OCI-LY7 (cell line): Measurements from ENCODE around the gene STUM. TPM values are rescaled to one million over a fixed set of nuclear protein-coding genes. Genes with fewer than 3 reads are reported as not detected.

Experiments
- BruUV-seq: library from RNA; stranded (reverse); fragments of 400-500 nt; replicated peaks from 2 replicates; lab custom pipeline; 2021; lab: Mats Ljungman, UMichigan
- CTCF ChIA-PET: fragments of 300-600 bp; sonication (Branson Sonifier 250); formaldehyde crosslinking; loops from one replicate; lab custom pipeline; 2022; ENCODE audit warnings: antibody characterized with exemption; ENCODE audit not compliant: unreplicated experiment; lab: Charles Lee
- POLR2A ChIA-PET: fragments of 300-600 bp; sonication (Branson Sonifier 250); formaldehyde crosslinking; loops from one replicate; lab custom pipeline; 2022; ENCODE audit warnings: antibody characterized with exemption; lab: Charles Lee
- DNase-seq: peaks from one replicate; pipeline ENCODE4 v3.0.0-alpha.2; 2015; ENCODE audit warnings: low spot score
- H2AFZ ChIP-seq: fragments of 200-600 bp; sonication (generic), shearing (Covaris generic); 2 replicates; pipeline ENCODE4 v1.6.1; 2014; ENCODE audit warnings: mild to moderate bottlenecking, antibody characterized with exemption, low read length, moderate library complexity
- H3K27ac ChIP-seq: fragments of 200-600 bp; sonication (generic); 2 replicates; pipeline ENCODE4 v1.5.1; 2014; ENCODE audit warnings: mixed run types, low read depth, mild to moderate bottlenecking, moderate library complexity, low read length, inconsistent platforms; ENCODE audit not compliant: poor library complexity, severe bottlenecking
- H3K36me3 ChIP-seq: fragments of 200-600 bp; sonication (generic); 2 replicates; pipeline ENCODE4 v1.6.1; 2014; ENCODE audit warnings: mild to moderate bottlenecking, antibody characterized with exemption, low read length, moderate library complexity, mixed read lengths; ENCODE audit not compliant: insufficient read depth
- H3K4me1 ChIP-seq: fragments of 200-600 bp; sonication (generic); 2 replicates; pipeline ENCODE4 v1.5.1; 2014; ENCODE audit warnings: mild to moderate bottlenecking, low read length; ENCODE audit not compliant: insufficient read depth, poor library complexity, severe bottlenecking
- H3K4me2 ChIP-seq: fragments of 200-600 bp; sonication (generic); 2 replicates; pipeline ENCODE4 v1.6.1; 2014; ENCODE audit warnings: mild to moderate bottlenecking, low read length
- H3K4me3 ChIP-seq: fragments of 200-600 bp; sonication (generic); 2 replicates; pipeline ENCODE4 v1.5.1; 2014; ENCODE audit warnings: mild to moderate bottlenecking, low read depth, low read length; ENCODE audit not compliant: poor library complexity, severe bottlenecking
- H3K79me2 ChIP-seq: fragments of 200-600 bp; sonication (generic); 2 replicates; pipeline ENCODE4 v1.6.1; 2016; ENCODE audit warnings: low read depth, mild to moderate bottlenecking, low read length, moderate library complexity, mixed read lengths; ENCODE audit not compliant: insufficient read depth
- H3K9me2 ChIP-seq: fragments of 200-600 bp; sonication (generic); 2 replicates; pipeline ENCODE4 v1.6.1; 2016; ENCODE audit warnings: mild to moderate bottlenecking, low read length, mixed read lengths; ENCODE audit not compliant: insufficient read depth
- H3K9me3 ChIP-seq: fragments of 200-600 bp; sonication (generic); 2 replicates; pipeline ENCODE4 v1.6.1; 2014; ENCODE audit warnings: mild to moderate bottlenecking, mixed run types, low read length, mixed read lengths
- H4K20me1 ChIP-seq: fragments of 200-600 bp; sonication (generic); 2 replicates; pipeline ENCODE4 v1.6.1; 2014; ENCODE audit warnings: mild to moderate bottlenecking, antibody characterized with exemption, low read length, moderate library complexity, mixed read lengths; ENCODE audit not compliant: insufficient read depth
- CTCF ChIP-seq: fragments of 200-600 bp; sonication (generic); conservative IDR thresholded peaks from 2 replicates; pipeline ENCODE4 v1.5.1; 2014; ENCODE audit warnings: mild to moderate bottlenecking, antibody characterized with exemption, low read length, moderate library complexity, mixed read lengths
- EZH2phosphoT487 ChIP-seq: fragments of 200-600 bp; sonication (generic); IDR thresholded peaks from 2 replicates; pipeline ENCODE4 v1.6.1; 2018; ENCODE audit warnings: low read depth, borderline replicate concordance, mild to moderate bottlenecking, mixed run types, antibody characterized with exemption, low read length, moderate library complexity, mixed read lengths
- intact Hi-C: fragments of 100-400 bp; cut with micrococcal nuclease; formaldehyde crosslinking; loops from one replicate; pipeline ENCODE4 v1.10.0; 2022; ENCODE audit not compliant: unreplicated experiment
- total RNA-seq, 2 experiments: library from RNA; depleted of rRNA in 1 of 2; stranded (reverse); fragments of >200 nt in 1 of 2; shearing (Covaris generic) in 1 of 2; gene quantifications; 2 replicates each; pipeline ENCODE4 v1.2.3, GENCODE V29; 2014 to 2022

Gene STUM
- total RNA-seq, 2 experiments from 2014 or later: not detected

DNA sequence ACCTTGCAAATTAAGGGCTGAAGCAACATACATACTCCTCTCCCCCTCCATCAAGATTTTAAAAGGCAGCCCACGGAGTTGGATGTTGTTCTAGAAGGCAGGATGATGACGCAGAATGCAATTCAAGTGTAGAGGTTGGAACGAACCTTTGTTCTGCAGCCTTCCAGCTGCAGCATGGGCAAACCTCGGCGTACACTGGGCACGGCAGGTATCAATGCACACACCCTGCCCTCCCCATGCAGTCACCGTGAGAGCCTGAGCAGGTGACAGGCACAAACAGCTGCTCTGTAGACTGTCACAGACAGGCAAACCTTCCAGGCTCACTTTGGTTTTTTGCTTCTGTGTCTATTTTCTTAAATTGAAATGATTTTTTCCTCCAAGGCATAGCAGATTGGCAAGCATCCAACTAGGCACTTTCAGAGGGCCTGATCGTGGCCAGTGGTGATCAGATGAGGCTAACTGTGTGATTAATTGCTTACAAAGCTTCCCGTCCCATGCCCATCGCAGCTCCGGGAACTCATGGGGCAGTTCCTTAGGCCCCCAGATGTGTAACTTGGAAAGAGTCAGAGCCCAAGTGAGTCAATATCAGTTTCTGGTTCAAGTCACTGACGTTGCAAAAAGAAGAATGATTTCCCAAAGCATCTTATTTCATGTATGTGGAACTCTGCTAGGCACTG lies 108.2 kb downstream of the STUM start:
- H3K9me3 ChIP-seq: no peaks in the 10 kb centered on the region
- intact Hi-C loops: loop anchor here (10.0 kb wide), 1 partner anchor 732 kb away; the partner anchor contains the start of gene PYCR2
- H3K4me3 ChIP-seq: peak overlapping the region; percentile 68
- BruUV-seq: no TSS peak
- no peaks in the 10 kb centered on the region for H4K20me1 ChIP-seq
- POLR2A ChIA-PET: interaction anchor here (1.1 to 3.5 kb wide), 4 partner anchors 13 to 67 kb away, joined by 4 to 33 read pairs (median 4); no protein-coding TSS in a partner anchor
- H3K36me3 ChIP-seq: peaks cover 29% of the 10 kb centered on the region; the same call in 1 of the 2 replicates
- no peak overlapping the region for H3K4me2 ChIP-seq
- peaks cover 62% of the 10 kb centered on the region; the same call in 1 of the 2 replicates for H3K79me2 ChIP-seq
- CTCF ChIA-PET: no interaction called here
- no peak overlapping the region for H2AFZ ChIP-seq
- peak; percentile 50 for DNase-seq
- H3K4me1 ChIP-seq: no peaks in the 10 kb centered on the region
- H3K9me2 ChIP-seq: no peaks in the 10 kb centered on the region
- no peak overlapping the region for H3K27ac ChIP-seq
- no peak for TF ChIP-seq CTCF
- no peak for TF ChIP-seq EZH2phosphoT487

- intact Hi-C loops: loop anchor here (10.0 kb wide), 1 partner anchor 733 kb away; the partner anchor contains the start of gene PYCR2
Measured at GRCh38 chr1:226657895-226658545, 109.5 kb downstream of the STUM start.

More at GRCh38 chr1:226657895-226658545, 109.5 kb downstream of the STUM start:
- H3K4me2 ChIP-seq: no peak overlapping the region
- H3K4me1 ChIP-seq: peaks cover under 1% of the 10 kb centered on the region
- peaks cover 70% of the 10 kb centered on the region; the same call in 1 of the 2 replicates for H3K79me2 ChIP-seq
- DNase-seq: no peak
- H3K4me3 ChIP-seq: peak overlapping the region; percentile 68
- H3K9me3 ChIP-seq: no peaks in the 10 kb centered on the region
- no TSS peak for BruUV-seq
- ChIA-PET POLR2A (interaction anchor here (1.0 to 8.9 kb wide), 3 partner anchors 17 to 82 kb away, joined by 3 to 125 read pairs (median 3); no protein-coding TSS in a partner anchor), CTCF (no interaction called here)
- peak; percentile 45; the same call in 1 of the 2 replicates for TF ChIP-seq CTCF
- no peak for TF ChIP-seq EZH2phosphoT487
- H3K9me2 ChIP-seq: no peaks in the 10 kb centered on the region
- H3K36me3 ChIP-seq: peaks cover 34% of the 10 kb centered on the region; the same call in 1 of the 2 replicates
- no peak overlapping the region for H2AFZ ChIP-seq
- no peak overlapping the region for H3K27ac ChIP-seq
- H4K20me1 ChIP-seq: no peaks in the 10 kb centered on the region
